HepG2 (cell line): ENCODE measurements around the gene GJD3. TPM values are rescaled to one million over a fixed set of nuclear protein-coding genes. Genes with fewer than 3 reads are reported as not detected.

Experiments
- ARNT2 ChIP-seq: sonication (generic); formaldehyde crosslinking; IDR thresholded peaks from 2 replicates; pipeline ENCODE4 v1.8.0; 2022; ENCODE audit warnings: mild to moderate bottlenecking, low read depth, missing genetic modification reagents, moderate library complexity
- ATF1 ChIP-seq: IDR thresholded peaks from 2 replicates; pipeline ENCODE4 v1.6.1; 2016; ENCODE audit warnings: mild to moderate bottlenecking, control low read depth
- CTCF ChIP-seq: sonication (generic); formaldehyde crosslinking; IDR thresholded peaks from 2 replicates; pipeline ENCODE4 v1.5.0; 2020; ENCODE audit warnings: mild to moderate bottlenecking, missing genetic modification reagents, moderate library complexity
- ELF3 ChIP-seq: IDR thresholded peaks from 2 replicates; pipeline ENCODE4 v1.6.1; 2016; ENCODE audit warnings: missing genetic modification reagents, missing compliant biosample characterization
- FOXK1 ChIP-seq: sonication (generic); formaldehyde crosslinking; IDR thresholded peaks from 2 replicates; pipeline ENCODE4 v1.4.0; 2020; ENCODE audit warnings: low read depth, missing genetic modification reagents, borderline replicate concordance
- FOXP1 ChIP-seq, 2 experiments: fragments of 450-650 bp in 1 of 2; IDR thresholded peaks; 2 replicates each; pipeline ENCODE4 v1.6.1; 2017 to 2018; ENCODE audit warnings: antibody characterized with exemption in 1 of 2
- GABPA ChIP-seq, 2 experiments: IDR thresholded peaks; 2 replicates each; pipeline ENCODE4 v1.6.1; 2011 to 2016; ENCODE audit warnings: low read depth in 2 of 2, low read length in 1 of 2, missing biosample characterization in 1 of 2, missing genetic modification characterization in 1 of 2
- IKZF5 ChIP-seq: IDR thresholded peaks from 2 replicates; pipeline ENCODE4 v1.6.1; 2018; ENCODE audit warnings: missing genetic modification reagents, mild to moderate bottlenecking, missing compliant biosample characterization
- IRF2 ChIP-seq: IDR thresholded peaks from 2 replicates; pipeline ENCODE4 v1.6.1; 2018; ENCODE audit warnings: missing genetic modification reagents, missing compliant biosample characterization
- JDP2 ChIP-seq: sonication (generic); formaldehyde crosslinking; IDR thresholded peaks from 2 replicates; pipeline ENCODE4 v1.8.1; 2022; ENCODE audit warnings: missing genetic modification reagents, borderline replicate concordance
- KMT2B ChIP-seq: IDR thresholded peaks from 2 replicates; pipeline ENCODE4 v1.6.1; 2016; ENCODE audit warnings: missing genetic modification reagents, missing compliant biosample characterization
- NR2C2 ChIP-seq: sonication (generic); formaldehyde crosslinking; IDR thresholded peaks from 2 replicates; pipeline ENCODE4 v1.4.0; 2020; ENCODE audit warnings: missing genetic modification reagents, mild to moderate bottlenecking, moderate library complexity, borderline replicate concordance
- POLR2AphosphoS2 ChIP-seq: IDR thresholded peaks from 2 replicates; pipeline ENCODE4 v1.6.1; 2011; ENCODE audit warnings: low read depth, low read length, improper control_type of control experiment
- SAP130 ChIP-seq: IDR thresholded peaks from 2 replicates; pipeline ENCODE4 v1.6.1; 2016; ENCODE audit warnings: low read depth
- SMAD1 ChIP-seq: sonication (generic); formaldehyde crosslinking; IDR thresholded peaks from 2 replicates; pipeline ENCODE4 v1.4.0; 2020; ENCODE audit warnings: missing genetic modification reagents, low read depth, mild to moderate bottlenecking, borderline replicate concordance
- STAT5B ChIP-seq: sonication (generic); formaldehyde crosslinking; IDR thresholded peaks from 2 replicates; pipeline ENCODE4 v1.4.0; 2020; ENCODE audit warnings: missing genetic modification reagents
- TRIM24 ChIP-seq: sonication (generic); formaldehyde crosslinking; IDR thresholded peaks from 2 replicates; pipeline ENCODE4 v1.8.0; 2022; ENCODE audit warnings: mild to moderate bottlenecking, missing genetic modification reagents
- ZNF101 ChIP-seq: sonication (generic); formaldehyde crosslinking; IDR thresholded peaks from 2 replicates; pipeline ENCODE4 v1.4.0; 2020; ENCODE audit warnings: mild to moderate bottlenecking, low read depth, missing genetic modification reagents, borderline replicate concordance
- ZNF205 ChIP-seq: IDR thresholded peaks from 2 replicates; pipeline ENCODE4 v1.6.1; 2018; ENCODE audit warnings: missing biosample characterization, missing genetic modification reagents
- ZNF30 ChIP-seq: sonication (generic); formaldehyde crosslinking; IDR thresholded peaks from 2 replicates; pipeline ENCODE4 v1.5.0; 2020; ENCODE audit warnings: mild to moderate bottlenecking, missing genetic modification reagents
- ZNF354B ChIP-seq: sonication (generic); formaldehyde crosslinking; IDR thresholded peaks from 2 replicates; pipeline ENCODE4 v1.8.0; 2022; ENCODE audit warnings: mild to moderate bottlenecking, missing genetic modification reagents
- ZNF501 ChIP-seq: sonication (generic); formaldehyde crosslinking; IDR thresholded peaks from 2 replicates; pipeline ENCODE4 v1.5.1; 2020; ENCODE audit warnings: mild to moderate bottlenecking, moderate library complexity, missing genetic modification reagents
- ZNF607 ChIP-seq: sonication (generic); formaldehyde crosslinking; IDR thresholded peaks from 2 replicates; pipeline ENCODE4 v1.5.1; 2020; ENCODE audit warnings: missing genetic modification reagents, mild to moderate bottlenecking, borderline replicate concordance
- ZNF710 ChIP-seq: sonication (generic); formaldehyde crosslinking; IDR thresholded peaks from 2 replicates; pipeline ENCODE4 v1.5.0; 2020; ENCODE audit warnings: mild to moderate bottlenecking, missing genetic modification reagents, borderline replicate concordance
- ZNF724P ChIP-seq: sonication (generic); formaldehyde crosslinking; IDR thresholded peaks from 2 replicates; pipeline ENCODE4 v1.8.0; 2022; ENCODE audit warnings: missing genetic modification reagents, borderline replicate concordance
- ZNF841 ChIP-seq: sonication (generic); formaldehyde crosslinking; IDR thresholded peaks from 2 replicates; pipeline ENCODE4 v1.8.1; 2023; ENCODE audit warnings: missing genetic modification reagents, borderline replicate concordance
- ZSCAN22 ChIP-seq: sonication (generic); formaldehyde crosslinking; IDR thresholded peaks from 2 replicates; pipeline ENCODE4 v1.4.0; 2020; ENCODE audit warnings: mild to moderate bottlenecking, missing genetic modification reagents
- polyA plus RNA-seq, 8 experiments: library from polyadenylated mRNA; depleted of rRNA in 3 of 8; stranded (reverse) in 7 of 8; unstranded in 1 of 8; fragments of >200 nt; fragmentation: Illumina TruSeq in 4 of 8; extraction: Trizol in 4 of 8; gene quantifications; 2 replicates each; pipeline versions ENCODE4 v1.2.1 to v1.2.3, GENCODE V29; 2011 to 2016; ENCODE audit warnings: low read depth in 4 of 8, missing spikeins in 1 of 8, mixed read lengths in 1 of 8; ENCODE audit not compliant: insufficient read depth in 1 of 8
- total RNA-seq, 5 experiments: library from RNA; depleted of rRNA; stranded (reverse); fragments of >200 nt; fragmentation: Illumina TruSeq; extraction: Trizol; gene quantifications; 2 replicates each; pipeline ENCODE4 v1.2.3, GENCODE V29; 2016; ENCODE audit warnings: low read depth in 1 of 5

Gene GJD3
- total and polyA plus RNA-seq, 2 of the 13 experiments (the other 11 are each of a cell fraction or from before 2014, with no cell fraction given), result not detected

- TF ChIP-seq FOXP1 (IDR thresholded peaks at IDR 0.05), result no peak
- no peak for TF ChIP-seq FOXP1 (CRISPR knock-in tag; IDR thresholded peaks at IDR 0.05)
- TF ChIP-seq ELF3, result peak; percentile 95
- TF ChIP-seq ZNF354B (CRISPR knock-in tag), result no peak
- no peak for TF ChIP-seq POLR2AphosphoS2
- peak; percentile 83; the same call in 1 of the 2 replicates for TF ChIP-seq SMAD1 (CRISPR knock-in tag)
- peak; percentile 97 for TF ChIP-seq CTCF
- peak; percentile 71; the same call in 1 of the 2 replicates for TF ChIP-seq ZNF501 (CRISPR knock-in tag)
- no peak; the same call in 1 of the 2 replicates for TF ChIP-seq JDP2 (CRISPR knock-in tag)
- TF ChIP-seq IKZF5 (CRISPR knock-in tag), result peak; percentile 87
- TF ChIP-seq KMT2B (CRISPR knock-in tag), result peak; percentile 90
- TF ChIP-seq ZNF710 (CRISPR knock-in tag), result peak; percentile 88; the same call in 1 of the 2 replicates
- TF ChIP-seq ATF1 (CRISPR knock-in tag), result no peak
- TF ChIP-seq ZNF30 (CRISPR knock-in tag), result no peak
- TF ChIP-seq ZSCAN22, result peak; percentile 52; the same call in 1 of the 2 replicates
- no peak for TF ChIP-seq ZNF101 (CRISPR knock-in tag)
- peak; percentile 79 for TF ChIP-seq ZNF607 (CRISPR knock-in tag)
- peak; percentile 57; the same call in 1 of the 2 replicates for TF ChIP-seq STAT5B
- TF ChIP-seq TRIM24 (CRISPR knock-in tag), result no peak
- no peak for TF ChIP-seq ZNF841 (CRISPR knock-in tag)
- TF ChIP-seq ARNT2 (CRISPR knock-in tag), result peak; percentile 94; the same call in 1 of the 2 replicates
- peak; percentile 53; the same call in 1 of the 2 replicates for TF ChIP-seq FOXK1 (CRISPR knock-in tag)
- peak; percentile 93 for TF ChIP-seq IRF2 (CRISPR knock-in tag)
- peak; percentile 87 for TF ChIP-seq SAP130 (CRISPR knock-in tag)
- TF ChIP-seq ZNF205 (CRISPR knock-in tag), result peak; percentile 72
- TF ChIP-seq GABPA (IDR thresholded peaks at IDR 0.05; ENCODE audit: low read depth, low read length), result peak; percentile 61
- peak; percentile 66 for TF ChIP-seq GABPA (CRISPR knock-in tag; IDR thresholded peaks at IDR 0.05; ENCODE audit: low read depth)
- TF ChIP-seq ZNF724P (CRISPR knock-in tag), result no peak; the same call in 1 of the 2 replicates
- TF ChIP-seq NR2C2 (CRISPR knock-in tag), result peak; percentile 70; the same call in 1 of the 2 replicates
These were observed 1.8 kb downstream of the GJD3 start (continued) for GRCh38 chr17:40362696-40363110.
